Adrenal gland (tissue), 12 donors: ENCODE results near the gene SOX1. TPM values are rescaled to one million over a fixed set of nuclear protein-coding genes. Genes with fewer than 3 reads are reported as not detected.

Experiments
- DNase-seq, 7 donors: peaks; one replicate each; pipeline ENCODE4 v3.0.0-alpha.2; 2019 to 2020
- H3K27ac ChIP-seq, 5 donors: fragments of 200-600 bp; sonication (generic) in 4 of 5; 1 replicate in 3 of 5; 2 replicates in 2 of 5; pipeline versions ENCODE4 v1.5.1 to v1.8.0; 2016 to 2020; ENCODE audit warnings: mild to moderate bottlenecking in 1 of 5
- H3K27me3 ChIP-seq: fragments of 200-600 bp; 2 replicates; pipeline ENCODE4 v1.8.0; 2021
- H3K36me3 ChIP-seq, 2 donors: fragments of 200-600 bp; replicated peaks in 1 of 2; 1 replicate in 1 of 2; 2 replicates in 1 of 2; pipeline versions ENCODE4 v1.5.1 to v1.8.0; 2018 to 2022
- H3K4me1 ChIP-seq, 2 donors: fragments of 200-600 bp; replicated peaks in 1 of 2; 1 replicate in 1 of 2; 2 replicates in 1 of 2; pipeline versions ENCODE4 v1.5.1 to v1.8.0; 2018 to 2021
- H3K4me3 ChIP-seq, 4 donors: fragments of 200-600 bp; sonication (generic) in 3 of 4; one replicate each; pipeline ENCODE4 v1.5.1; 2016 to 2018
- H3K9me3 ChIP-seq, 3 donors: fragments of 200-600 bp; sonication (generic) in 1 of 3; replicated peaks in 1 of 3; 1 replicate in 2 of 3; 2 replicates in 1 of 3; pipeline versions ENCODE4 v1.5.1 to v1.8.0; 2016 to 2021
- CTCF ChIP-seq, 6 experiments: fragments of 450-650 bp in 4 of 6; fragments of 200-600 bp in 2 of 6; sonication (generic) in 1 of 6; IDR thresholded peaks; 1 replicate in 5 of 6; 2 replicates in 1 of 6; pipeline versions ENCODE4 v1.5.1 to v1.8.0; 2016 to 2021; ENCODE audit warnings: antibody characterized with exemption in 6 of 6, mild to moderate bottlenecking in 2 of 6, moderate library complexity in 1 of 6
- POLR2A ChIP-seq, 2 donors: fragments of 450-650 bp; IDR thresholded peaks; one replicate each; pipeline ENCODE4 v1.6.1; 2017; ENCODE audit warnings: antibody characterized with exemption in 2 of 2, mild to moderate bottlenecking in 2 of 2, moderate library complexity in 1 of 2
- WGBS, 4 donors: extraction: QIAGEN DNeasy Blood & Tissue Kit in 2 of 4; methylation state at CpG; one replicate each; pipeline versions ENCODE4 v1.1.5 to v1.1.7; 2013 to 2017; 5-methylcytosine and 5-hydroxymethylcytosine counted together
- intact Hi-C, 2 donors: fragments of 100-400 bp; cut with DNase I; formaldehyde crosslinking; loops; one replicate each; pipeline versions ENCODE4 v1.14.1 to v1.15.0; 2022 to 2023
- polyA plus RNA-seq, 3 donors: library from polyadenylated mRNA; stranded (reverse); fragments of 200-250 nt in 2 of 3; fragments of 350-450 nt in 1 of 3; fragmentation: Illumina TruSeq in 1 of 3; extraction: RNeasy Lipid Tissue Mini Kit (QIAGEN cat#74804) in 1 of 3; gene quantifications; one replicate each; pipeline ENCODE4 v1.2.3, GENCODE V29; 2013 to 2014
- total RNA-seq, 9 donors: library from RNA; depleted of rRNA in 4 of 9; stranded (reverse); fragments of >200 nt in 4 of 9; fragments of 120-200 nt in 1 of 9; fragmentation: NEBNext Ultra II Directional in 1 of 9; extraction: Animal tissue kit (Norgen Biotek cat#: 25700) in 1 of 9; gene quantifications; one replicate each; pipeline versions ENCODE4 v1.1.0 to v1.2.4, GENCODE V29; 2013 to 2023
- donor health status: healthy with polysubstance abuse.
- donor health status: Bipolar disorder and iron deficiency.
- donor health status: DM: yes; HTN: yes; CAD: no.
- donor health status: DM: no; HTN: no; CAD: no.
- donor health status: DM: no; HTN: no; CAD: no.
- donor health status: DM: yes; HTN: yes; CAD: no.

Gene SOX1
- total and polyA plus RNA-seq, 12 donors, result not detected

- H3K9me3 ChIP-seq, result no peaks in the 10 kb centered on the region
- H3K27ac ChIP-seq, result no peak overlapping the region
- no peak for TF ChIP-seq CTCF (IDR thresholded peaks at IDR 0.05)
- TF ChIP-seq POLR2A (IDR thresholded peaks at IDR 0.05), result no peak
- H3K4me1 ChIP-seq, result peaks cover 0 to 3% of the 10 kb centered on the region in 2 donors
- DNase-seq, result no peak
- H3K27me3 ChIP-seq, result peaks cover 90% of the 10 kb centered on the region
- H3K36me3 ChIP-seq, result no peaks in the 10 kb centered on the region
- H3K4me3 ChIP-seq, result no peak overlapping the region
- intact Hi-C loops, result no loop called here
- WGBS, 4 donors, result 3 to 6% (median 4%) methylated on average over 25 to 52 of the region's 52 CpGs
These were observed 5.4 kb upstream of the SOX1 start for GRCh38 chr13:112061367-112062061.

DNA sequence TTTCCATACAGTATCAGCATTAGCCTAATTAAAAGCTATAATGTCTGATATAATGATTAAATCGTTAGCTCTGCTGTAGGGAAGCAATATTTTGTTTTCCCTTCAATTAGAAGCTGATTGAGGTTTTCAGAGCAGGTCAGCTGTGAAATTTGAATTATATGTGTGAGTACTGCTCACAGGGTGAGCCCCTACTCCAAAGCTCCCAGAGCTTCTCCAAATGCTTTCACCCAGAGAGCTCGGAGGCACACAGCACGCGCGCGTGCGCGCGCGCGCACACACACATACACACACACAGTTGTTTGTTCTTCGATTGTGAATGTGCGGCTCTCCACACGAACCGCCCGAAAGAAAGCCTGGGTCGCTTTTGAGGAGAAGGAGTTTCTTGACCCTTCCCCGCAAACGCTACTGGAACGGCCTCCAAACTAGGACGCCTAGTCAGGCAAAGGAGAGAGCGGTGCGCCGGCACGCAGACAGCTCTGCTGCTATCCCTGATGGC lies 4.8 kb upstream of the SOX1 start:
- Histone ChIP-seq H3K4me1 (peaks cover 0 to 3% of the 10 kb centered on the region in 2 donors), H3K27me3 (peaks cover 90% of the 10 kb centered on the region), H3K27ac (no peak overlapping the region), H3K9me3 (no peaks in the 10 kb centered on the region), H3K4me3 (no peak overlapping the region), H3K36me3 (no peaks in the 10 kb centered on the region)
- DNase-seq, result no peak
- intact Hi-C loops, result no loop called here
- 6 to 13% (median 8%) methylated on average over 21 to 25 of the region's 25 CpGs for WGBS, 4 donors
- TF ChIP-seq CTCF (IDR thresholded peaks at IDR 0.05) (no peak), POLR2A (IDR thresholded peaks at IDR 0.05) (no peak)

GRCh38 chr13:112062571-112063570 lies 4.1 kb upstream of the SOX1 start:
- Histone ChIP-seq H3K36me3 (no peaks in the 10 kb centered on the region), H3K4me3 (no peak overlapping the region), H3K4me1 (peaks cover 0 to 3% of the 10 kb centered on the region in 2 donors), H3K27me3 (peaks cover 88% of the 10 kb centered on the region), H3K27ac (no peak overlapping the region), H3K9me3 (no peaks in the 10 kb centered on the region)
- DNase-seq, result no peak
- no peak for TF ChIP-seq CTCF (IDR thresholded peaks at IDR 0.05)
- TF ChIP-seq POLR2A (IDR thresholded peaks at IDR 0.05), result no peak
- 2 to 6% (median 4%) methylated on average over 35 to 78 of the region's 78 CpGs for WGBS, 4 donors
- intact Hi-C loops, result no loop called here

DNA sequence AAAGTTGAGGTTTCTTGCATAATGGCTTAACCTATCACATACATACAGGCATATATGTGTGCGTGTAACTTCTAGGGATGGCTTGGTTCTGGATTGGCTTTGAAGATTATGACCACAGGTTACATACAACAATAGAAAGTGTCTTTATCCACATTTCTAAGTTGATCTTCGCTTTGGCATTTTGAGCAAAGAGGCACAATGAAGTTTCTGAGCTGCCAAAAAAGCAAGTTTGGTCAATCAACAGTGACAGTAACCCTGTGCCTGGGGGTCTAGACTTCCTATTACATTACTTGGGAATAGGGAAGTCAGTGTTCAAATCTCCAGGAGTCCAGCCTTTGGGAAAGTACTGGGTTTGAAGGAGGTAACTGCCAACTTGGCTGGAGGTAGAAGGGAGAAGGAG lies 3.1 kb upstream of the SOX1 start:
- no peak overlapping the region for H3K27ac ChIP-seq
- no peaks in the 10 kb centered on the region for H3K36me3 ChIP-seq
- peaks cover 82% of the 10 kb centered on the region for H3K27me3 ChIP-seq
- no peaks in the 10 kb centered on the region for H3K9me3 ChIP-seq
- intact Hi-C loops, result no loop called here
- peaks cover 0 to 3% of the 10 kb centered on the region in 2 donors for H3K4me1 ChIP-seq
- WGBS, 4 donors, result 4 to 16% (median 15%) methylated on average over 2 of the region's 2 CpGs
- no peak for TF ChIP-seq POLR2A (IDR thresholded peaks at IDR 0.05)
- no peak for TF ChIP-seq CTCF (IDR thresholded peaks at IDR 0.05)
- no peak for DNase-seq
- no peak overlapping the region for H3K4me3 ChIP-seq
